ENCODE measurements around the gene BRK1.

DNA sequence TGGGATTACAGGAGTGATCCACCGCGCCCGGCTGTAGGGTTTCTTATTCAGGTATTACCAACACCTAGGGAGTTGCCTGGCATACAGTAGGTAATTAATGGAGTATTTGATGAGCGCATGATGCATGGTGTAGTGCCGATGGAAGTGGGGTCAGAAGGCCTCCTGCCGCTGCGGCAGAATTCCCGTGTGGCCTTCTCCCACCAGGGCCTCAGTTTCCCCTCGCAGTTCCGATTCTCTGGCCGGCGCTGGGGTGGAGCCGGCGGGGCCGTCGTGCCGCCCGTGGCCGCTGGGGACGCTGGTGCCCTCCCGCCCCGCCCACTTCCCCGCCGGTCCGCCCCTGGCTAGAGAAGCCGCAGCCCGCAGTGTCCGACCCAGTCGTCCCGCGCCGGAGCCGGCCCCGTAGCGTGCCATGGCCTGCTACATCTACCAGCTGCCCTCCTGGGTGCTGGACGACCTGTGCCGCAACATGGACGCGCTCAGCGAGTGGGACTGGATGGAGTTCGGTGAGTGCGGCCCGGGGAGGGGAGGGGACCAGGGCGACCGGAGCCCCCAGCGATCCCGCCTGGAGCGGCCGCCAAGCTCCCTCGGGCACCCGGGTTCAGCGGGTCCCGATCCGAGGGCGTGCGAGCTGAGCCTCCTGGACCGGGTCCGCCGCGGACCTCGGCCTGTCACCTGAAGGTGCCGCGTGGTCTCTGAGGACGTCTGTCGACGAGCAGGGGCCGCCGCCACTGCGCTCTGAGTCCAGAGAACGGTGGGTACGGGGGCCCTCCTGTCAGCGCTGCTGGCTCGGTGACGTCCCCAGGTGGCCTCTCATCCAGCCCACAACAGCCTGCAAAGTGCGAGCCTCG lies 49.3 kb downstream of the BRK1 start, which contains the start of gene IRAK2:
- TF ChIP-seq, protein P1, sequence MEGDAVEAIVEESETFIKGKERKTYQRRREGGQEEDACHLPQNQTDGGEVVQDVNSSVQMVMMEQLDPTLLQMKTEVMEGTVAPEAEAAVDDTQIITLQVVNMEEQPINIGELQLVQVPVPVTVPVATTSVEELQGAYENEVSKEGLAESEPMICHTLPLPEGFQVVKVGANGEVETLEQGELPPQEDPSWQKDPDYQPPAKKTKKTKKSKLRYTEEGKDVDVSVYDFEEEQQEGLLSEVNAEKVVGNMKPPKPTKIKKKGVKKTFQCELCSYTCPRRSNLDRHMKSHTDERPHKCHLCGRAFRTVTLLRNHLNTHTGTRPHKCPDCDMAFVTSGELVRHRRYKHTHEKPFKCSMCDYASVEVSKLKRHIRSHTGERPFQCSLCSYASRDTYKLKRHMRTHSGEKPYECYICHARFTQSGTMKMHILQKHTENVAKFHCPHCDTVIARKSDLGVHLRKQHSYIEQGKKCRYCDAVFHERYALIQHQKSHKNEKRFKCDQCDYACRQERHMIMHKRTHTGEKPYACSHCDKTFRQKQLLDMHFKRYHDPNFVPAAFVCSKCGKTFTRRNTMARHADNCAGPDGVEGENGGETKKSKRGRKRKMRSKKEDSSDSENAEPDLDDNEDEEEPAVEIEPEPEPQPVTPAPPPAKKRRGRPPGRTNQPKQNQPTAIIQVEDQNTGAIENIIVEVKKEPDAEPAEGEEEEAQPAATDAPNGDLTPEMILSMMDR (IDR thresholded peaks at IDR 0.05; ENCODE audit: poor library complexity) = peak; percentile 63
- TF ChIP-seq EZH2 (IDR thresholded peaks at IDR 0.05; ENCODE audit: borderline replicate concordance) = no peak
- no peak for TF ChIP-seq EZH2phosphoT487 (IDR thresholded peaks at IDR 0.05; ENCODE audit: low read depth, severe bottlenecking, unreplicated experiment)

All from hepatocyte (in vitro differentiated cells).